ENCODE results near the gene PRKAG2.
A peak's percentile ranks its signal among the peaks of the same experiment; 100 is the strongest.
"Not testable (repeated sequence)": the region's sequence is repeated elsewhere in the genome, so short reads cannot be mapped to it uniquely, and the experiment has no call there.

Gene PRKAG2

DNA sequence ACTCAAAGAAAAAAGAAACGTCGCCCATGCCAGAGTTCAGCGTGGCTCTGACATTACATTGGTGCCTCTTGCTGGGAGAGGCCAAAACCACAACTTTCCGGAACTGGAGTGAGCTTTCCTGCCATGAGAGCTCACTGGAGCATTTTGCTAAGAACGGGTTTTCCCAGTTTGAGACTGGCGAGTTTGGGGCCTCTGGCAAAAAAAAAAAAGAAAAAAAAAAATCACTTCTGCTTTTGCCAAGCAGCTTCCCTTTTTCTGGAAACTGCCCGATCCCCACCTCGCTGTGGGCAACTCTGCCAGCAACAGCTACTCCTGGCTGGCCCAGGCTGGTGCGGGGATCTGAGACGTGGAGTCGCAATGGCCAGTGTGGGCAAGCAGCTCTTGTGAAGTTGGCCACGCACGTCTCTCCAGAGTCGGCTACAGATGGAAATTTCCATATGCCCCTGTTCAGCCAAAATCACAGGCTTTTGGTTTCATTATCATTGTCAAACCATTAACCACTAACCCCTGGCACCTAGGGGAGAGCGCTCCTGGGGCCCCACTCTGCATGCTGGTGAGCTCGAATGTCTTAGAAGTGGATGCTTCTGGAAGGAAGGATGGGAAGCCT is 25.7 kb downstream of the PRKAG2 start:
- DNase-seq (ENCODE audit: low read depth, low spot score) = peak; percentile 39

DNA sequence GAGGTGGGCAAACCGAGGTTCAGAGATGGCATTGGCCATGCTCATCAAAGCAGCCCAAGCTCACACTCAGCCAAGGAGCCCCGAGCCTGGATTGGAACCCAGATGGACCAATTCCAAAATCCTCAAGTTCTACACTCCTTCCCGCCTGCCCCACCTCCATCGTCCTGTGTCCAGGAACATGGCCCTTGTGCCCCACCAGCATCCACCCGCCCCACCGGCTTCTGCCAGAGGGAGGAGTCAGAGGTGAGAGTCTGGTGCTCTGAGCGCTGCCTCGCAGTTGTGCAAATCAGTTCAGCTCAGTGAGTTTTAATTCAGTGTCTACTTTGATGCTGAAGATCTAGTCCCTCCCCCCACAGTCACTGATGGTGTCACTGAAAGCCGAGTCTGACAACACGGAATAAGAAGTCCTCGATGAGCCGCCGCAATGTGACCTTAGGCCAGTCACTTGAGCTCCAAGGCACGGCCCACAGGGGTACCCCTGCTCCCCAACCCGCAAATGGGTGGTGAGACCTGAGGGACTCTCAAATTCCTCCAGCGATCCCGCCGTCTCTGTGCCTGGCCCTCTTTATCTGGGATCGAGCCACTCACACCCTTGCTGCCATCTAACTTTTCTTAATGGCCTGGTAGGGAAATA is 26.3 kb downstream of the PRKAG2 start:
- DNase-seq (ENCODE audit: low read depth, low spot score) = no peak

DNA sequence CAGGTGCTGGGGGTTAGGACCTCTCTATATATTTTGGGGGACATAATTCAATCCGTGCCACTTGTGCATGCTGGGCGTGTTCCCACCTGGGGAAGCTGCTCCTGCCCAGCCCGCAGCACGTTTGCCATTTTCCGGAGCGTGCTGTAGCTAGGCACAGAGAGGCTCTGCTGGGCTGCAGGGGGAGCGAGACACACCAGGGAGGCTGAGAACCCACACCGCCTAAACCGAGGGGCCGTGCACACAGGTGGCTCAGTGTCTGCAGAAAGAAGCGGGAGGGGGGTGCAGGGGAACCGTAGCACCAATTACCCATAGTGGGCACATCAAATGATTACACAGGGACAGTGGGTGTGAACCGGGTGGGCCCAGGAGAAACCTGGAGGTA is 27.0 kb downstream of the PRKAG2 start:
- no peak for DNase-seq (ENCODE audit: low read depth, low spot score)

DNA sequence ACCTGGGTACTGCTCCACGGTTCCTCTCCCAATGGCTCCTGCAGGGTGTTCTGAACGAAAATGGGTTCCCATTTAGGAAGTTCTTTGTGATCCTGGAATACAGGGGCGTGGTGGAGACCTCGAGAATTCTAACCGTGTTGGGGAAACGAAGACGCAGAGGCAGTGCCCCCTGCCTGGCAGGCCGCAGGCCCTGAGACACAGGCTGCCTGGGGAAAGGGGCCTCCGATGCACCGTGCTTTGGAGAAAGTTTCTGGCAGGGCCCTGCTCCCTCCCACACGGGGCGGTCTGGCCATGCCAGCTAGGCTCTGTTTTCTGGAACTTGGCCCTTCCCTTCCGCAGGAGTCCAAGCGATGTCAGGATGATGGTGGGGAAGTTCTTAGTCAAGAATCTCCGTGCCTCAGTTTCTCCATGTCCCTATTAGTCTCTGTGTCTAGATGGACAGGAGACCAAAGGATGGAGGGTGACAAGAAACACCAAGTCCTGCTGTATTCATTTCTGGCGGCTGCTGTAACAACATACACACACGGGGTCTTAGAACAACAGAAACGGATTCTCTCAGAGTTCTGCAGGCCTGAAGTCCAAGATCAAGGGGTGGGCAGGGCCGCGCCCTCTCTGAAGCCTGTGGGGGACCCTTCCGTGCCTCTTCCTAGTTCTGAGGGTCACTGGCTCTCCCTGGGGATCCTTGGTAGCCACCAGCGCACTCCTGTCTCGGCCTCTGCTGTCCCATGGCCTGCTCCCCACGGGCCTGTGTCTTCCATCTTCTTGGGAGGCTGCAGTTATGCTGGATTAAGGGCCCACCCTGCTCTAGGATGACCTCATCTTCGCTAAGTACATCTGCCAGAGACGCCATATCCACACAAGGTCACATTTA is 27.7 kb downstream of the PRKAG2 start:
- no peak for DNase-seq (ENCODE audit: low read depth, low spot score)

DNA sequence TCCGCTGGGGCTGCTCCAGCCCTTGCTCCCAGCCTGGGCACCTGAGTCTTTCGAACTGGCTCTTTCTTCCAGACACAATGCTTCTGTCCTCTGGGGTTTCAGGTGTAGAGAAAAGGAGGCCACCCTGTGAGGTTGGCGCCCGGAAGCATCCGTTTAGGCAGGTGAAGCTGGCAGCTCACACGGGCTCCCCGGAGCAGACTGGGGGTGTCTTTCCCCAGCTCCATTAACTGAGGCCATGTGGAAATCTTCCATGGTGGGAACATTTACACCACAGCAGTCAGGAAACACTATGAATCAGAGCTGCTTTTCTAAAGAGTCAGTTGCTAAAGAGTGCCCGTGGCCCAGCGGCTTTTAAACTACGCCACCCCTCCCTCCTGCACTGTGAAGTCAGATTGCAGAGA is 29.2 kb downstream of the PRKAG2 start:
- peak; percentile 57 for DNase-seq (ENCODE audit: low read depth, low spot score)

DNA sequence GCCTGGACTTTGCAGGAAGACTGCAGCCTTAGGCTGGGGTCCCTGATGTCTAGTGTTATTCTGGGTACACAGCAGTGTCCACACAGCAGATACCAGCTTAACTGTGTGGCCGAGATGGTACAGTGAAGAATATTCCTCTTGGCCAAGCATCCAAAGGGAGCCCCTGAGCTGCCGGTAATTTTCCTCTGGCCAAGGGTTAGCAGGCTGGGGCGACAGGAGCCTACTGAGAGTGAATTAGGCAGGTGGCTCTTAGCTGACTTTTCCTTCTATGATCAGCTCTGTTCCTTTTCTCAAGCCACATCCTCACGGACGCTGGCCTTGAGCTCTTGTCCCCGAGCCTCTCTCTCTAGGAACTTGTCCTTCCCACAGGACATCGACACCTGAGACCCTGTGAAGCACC is 29.8 kb downstream of the PRKAG2 start:
- no peak for DNase-seq (ENCODE audit: low read depth, low spot score)

DNA sequence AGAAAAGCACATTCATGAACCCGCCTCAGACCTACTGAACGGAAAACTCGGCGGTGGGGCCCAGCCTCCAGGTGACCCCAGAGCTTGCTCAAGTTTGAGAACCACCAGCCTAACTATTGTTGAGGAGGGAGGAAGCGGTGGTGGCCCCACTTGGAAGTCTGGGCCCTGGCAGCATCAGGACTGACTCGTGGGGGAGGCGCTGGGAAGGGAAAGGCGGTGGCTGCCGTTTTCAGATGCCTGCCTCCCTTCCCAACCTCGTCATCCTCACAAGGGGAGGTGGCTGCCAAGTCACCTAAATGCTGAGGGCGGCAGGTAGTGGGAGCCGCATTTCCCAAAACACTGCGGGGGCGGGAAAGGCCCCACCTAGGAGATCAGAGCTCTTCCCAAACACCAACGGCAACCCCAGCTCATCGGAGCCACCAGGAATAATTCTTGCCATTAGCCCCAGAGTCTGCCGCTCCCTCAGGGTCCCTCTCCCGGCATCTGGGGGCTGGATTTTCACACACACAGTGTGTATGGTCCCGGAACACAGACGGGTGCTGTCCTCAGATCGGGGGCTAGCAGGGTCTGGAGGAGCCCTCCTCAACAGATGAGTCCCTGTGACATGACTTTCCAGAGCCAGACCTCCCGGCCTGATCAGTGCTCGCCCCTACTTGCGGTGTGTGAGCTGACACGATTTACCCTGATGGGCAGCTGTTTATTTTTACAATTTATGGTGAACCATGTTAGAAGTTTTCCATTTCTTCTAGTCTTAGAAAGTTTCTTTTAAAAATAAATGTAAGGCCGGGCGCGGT is 31.3 kb downstream of the PRKAG2 start:
- no peak for DNase-seq (ENCODE audit: low read depth, low spot score)

DNA sequence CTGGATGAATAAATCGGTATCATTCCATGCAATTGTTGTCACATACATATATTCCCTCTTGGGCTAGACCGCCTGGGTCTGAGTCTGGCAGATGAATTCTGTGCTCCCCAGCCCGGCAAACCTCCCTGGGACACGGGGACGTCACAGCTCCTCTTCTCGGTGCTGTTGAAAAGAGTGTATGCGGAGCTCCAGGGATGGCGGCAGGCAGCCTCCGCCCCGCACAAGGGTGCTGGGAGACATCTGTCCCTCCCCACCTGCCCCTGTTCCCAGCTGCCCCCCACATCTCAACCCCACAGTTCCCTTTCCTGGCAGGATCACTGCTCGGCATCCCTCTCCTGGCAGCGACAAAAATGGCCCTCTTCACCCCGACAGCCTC is 32.1 kb downstream of the PRKAG2 start:
- no peak for DNase-seq (ENCODE audit: low read depth, low spot score)

DNA sequence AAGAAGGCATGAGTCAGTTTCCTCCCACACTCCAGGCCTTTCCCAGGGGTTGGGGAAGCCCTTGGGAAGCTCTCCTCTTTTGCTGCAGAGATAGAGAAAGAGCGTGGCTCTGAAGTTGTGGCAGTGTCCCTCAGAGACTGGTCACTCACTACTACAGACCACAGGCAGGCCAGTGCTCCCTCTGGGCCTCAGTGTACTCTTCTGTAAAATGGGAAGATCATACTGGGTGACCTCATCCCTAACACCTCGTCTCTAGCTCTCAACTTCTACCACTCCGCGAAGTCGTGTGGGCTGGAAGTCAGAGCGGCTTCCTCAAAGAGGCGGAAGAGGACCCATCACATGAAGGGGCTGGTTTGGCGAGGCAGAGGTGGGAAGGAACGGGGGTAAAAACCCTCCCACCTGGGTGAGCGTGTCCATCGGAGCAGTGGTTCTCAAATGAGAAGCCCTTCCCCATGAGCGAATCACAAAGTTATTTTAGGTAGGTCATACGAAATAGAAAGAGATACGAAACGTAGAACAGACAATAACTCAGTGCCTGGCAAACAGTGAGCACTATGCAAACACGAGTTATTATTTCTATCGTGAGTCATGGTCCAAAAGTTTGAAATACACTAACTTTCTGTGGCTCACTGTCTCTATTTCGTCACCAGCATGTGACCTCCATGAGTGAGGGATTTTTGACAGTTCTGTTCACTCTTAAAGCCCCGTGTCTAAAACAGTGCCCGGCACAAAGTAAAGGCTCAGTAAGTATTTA is 32.7 kb downstream of the PRKAG2 start:
- peak; percentile 68 for DNase-seq (ENCODE audit: low read depth, low spot score)

DNA sequence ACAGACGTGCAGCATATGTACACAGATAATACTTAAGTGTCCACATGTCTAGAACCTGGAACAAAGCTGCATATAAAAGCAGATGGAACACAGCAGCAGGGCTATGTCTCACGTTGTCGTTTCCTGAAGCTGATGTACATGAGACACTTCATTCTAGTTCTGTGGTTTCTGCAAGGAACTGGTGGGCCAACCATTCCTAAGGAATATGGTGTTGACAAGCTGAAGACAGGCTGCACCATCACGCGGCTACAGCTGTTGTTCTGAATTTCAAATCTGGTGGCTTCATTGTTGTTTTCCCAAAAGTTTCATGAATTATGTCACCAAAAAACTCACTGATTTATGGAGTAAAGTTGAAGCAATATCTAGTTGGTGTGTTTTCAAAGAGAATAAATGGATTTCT is 33.7 kb downstream of the PRKAG2 start:
- no peak for DNase-seq (ENCODE audit: low read depth, low spot score)

DNA sequence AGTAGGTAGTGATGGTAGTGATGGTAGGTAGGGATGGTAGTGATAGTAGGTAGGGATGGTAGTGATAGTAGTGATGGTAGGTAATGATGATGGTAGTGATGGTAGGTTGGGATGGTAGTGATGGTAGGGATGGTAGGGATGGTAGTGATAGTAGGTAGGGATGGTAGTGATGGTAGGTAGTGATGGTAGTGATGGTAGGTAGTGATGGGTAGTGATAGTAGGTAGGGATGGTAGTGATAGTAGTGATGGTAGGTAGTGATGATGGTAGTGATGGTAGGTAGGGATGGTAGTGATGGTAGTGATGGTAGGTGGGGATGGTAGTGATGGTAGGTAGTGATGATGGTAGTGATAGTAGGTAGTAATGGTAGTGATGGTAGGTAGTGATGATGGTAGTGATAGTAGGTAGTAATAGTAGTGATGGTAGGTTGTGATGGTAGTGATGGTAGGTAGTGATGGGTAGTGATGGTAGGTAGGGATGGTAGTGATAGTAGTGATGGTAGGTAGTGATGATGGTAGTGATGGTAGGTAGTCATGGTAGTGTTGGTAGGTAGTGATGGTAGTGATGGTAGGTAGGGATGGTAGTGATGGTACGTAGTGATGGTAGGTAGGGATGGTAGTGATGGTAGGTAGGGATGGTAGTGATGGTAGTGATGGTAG is 35.4 kb downstream of the PRKAG2 start:
- DNase-seq (ENCODE audit: low read depth, low spot score) = not testable (repeated sequence)

DNA sequence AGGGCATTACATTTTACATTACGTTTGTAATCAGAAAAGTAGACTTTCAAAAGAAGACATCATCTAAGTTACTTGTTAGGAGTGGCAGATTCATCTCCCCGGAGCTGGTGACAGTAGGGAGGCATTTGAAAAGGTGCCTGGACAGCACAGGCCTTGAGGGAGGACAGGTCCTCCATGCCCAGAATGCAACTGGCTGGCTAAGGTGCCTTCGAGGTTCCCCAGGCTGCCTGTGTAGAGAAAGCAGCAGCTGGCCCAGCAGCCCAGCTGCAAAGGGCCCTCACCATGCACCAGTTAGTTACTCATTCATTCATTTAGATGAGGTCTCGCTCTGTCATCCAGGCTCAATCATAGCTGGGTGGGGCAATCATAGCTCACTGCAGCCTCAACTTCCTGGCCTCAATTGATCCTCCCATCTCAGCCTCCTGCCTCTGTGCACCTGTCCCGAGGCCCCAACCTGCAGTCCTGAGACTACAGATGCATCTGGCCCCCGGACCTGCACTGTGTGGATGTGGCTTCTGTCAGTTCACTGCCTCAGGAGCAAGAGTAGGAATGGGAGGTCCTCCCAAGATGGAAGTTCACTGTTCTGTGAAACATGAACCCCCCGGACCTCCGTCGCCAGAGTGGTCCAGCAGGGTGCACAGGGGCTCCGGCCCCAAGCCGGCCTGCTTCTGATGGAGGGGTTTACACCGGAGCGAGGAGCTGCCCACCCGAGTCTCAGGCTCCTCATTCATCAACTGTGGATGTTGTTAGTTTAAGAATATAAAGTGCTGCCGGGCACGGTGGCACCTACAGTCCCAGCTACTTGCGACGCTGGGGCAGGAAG is 36.6 kb downstream of the PRKAG2 start:
- DNase-seq (ENCODE audit: low read depth, low spot score) = no peak

DNA sequence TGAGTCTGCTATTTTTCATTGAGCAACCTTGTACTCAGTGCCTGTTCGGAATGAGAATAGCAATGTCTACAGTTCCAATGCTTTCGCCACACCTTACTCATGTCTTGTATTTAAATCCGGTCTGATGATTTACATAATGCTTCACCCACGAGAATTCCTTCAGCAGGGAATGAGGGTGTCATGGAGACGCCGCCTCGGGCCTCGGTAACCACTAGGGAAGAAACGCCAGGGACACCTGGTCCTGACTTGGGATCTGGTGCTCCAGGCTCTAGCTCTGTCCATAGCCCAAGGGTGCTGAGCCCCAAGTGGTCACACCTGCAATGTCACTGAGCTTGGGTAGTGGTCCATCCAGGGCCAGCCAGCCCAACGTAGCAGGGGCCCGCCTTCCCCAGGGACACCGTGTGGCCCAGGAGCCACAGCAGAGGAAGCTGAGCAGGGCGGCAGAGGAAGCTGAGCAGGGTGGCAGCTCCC is 37.4 kb downstream of the PRKAG2 start:
- DNase-seq (ENCODE audit: low read depth, low spot score) = no peak

DNA sequence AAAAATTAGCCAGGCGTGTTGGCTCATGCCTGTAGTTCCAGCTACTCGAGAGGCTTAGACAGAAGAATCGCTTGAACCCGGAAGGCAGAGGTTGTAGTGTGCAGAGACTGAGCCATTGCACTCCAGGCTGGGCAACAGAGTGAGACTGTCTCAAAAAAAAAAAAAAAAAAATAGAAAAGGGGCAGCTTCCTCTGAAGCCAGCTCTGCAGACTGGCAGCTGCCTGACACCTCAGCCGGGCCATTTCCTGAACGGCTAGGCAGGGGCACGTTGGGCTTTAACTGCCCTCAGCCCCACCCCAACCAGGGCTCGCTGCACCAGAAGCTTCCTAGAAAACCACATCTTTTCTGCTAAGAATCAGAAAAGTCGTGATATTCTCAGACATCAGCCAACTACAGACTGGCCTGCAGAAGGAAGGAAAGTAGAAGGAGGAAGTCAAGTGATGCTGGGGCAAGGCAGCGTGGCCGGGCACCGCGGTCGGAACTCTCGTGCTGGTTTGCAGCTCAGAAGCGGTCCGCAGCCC is 38.0 kb downstream of the PRKAG2 start:
- DNase-seq (ENCODE audit: low read depth, low spot score) = no peak

DNA sequence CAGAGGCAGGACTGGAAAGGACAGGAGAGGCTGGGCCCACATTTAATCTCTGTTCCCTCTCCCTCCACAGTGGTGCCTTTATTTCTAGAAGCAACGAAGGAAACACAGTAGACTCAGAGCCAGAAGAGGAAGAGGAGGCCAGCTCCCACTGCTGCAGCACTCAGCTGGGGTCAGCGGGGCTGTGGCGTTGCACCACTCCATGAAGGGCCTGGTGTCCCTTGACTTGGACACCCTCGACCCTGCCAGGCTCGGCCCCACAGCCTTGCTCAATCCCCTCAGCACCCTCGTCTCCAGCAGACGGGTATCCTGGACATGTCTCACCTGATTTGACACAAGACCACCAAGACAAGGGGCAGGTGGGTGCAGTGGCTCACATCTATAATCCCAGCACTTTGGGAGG is 38.8 kb downstream of the PRKAG2 start:
- no peak for DNase-seq (ENCODE audit: low read depth, low spot score)

DNA sequence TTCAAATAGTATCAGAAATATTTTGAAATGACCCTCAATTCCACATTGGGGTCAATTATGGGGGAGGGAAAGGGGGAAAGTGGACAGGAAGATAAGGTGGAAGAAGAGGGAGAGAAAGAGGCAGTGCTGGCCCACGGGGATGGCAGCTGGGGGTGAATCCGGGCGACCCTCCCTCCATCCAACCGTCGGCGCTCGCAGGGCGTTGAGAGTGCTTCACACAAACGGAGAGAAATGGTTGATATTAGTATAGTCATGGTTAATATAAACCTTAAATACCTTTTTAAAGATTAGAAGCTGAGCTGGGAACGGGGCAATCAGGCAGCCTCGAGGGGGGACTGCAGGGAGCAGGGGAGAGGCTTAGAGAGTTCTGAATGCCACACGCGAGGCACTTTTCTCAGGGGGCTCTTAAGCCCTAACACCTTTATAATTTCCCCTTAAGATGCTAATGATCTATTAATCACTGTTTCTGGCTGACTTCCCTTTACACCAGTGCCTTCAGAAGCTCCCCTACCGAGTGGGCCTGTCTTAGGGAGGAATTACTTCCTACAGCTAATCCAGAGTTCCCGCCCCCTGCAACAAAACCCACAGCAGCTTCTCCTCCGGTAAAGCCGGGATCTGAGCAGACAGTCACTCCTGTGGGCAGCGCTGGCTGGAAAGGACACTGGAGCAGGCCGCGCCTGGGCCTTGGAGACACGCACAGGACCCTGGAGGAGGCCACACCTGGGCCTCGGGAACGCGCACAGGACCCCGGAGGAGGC is 39.5 kb downstream of the PRKAG2 start:
- peak; percentile 54 for DNase-seq (ENCODE audit: low read depth, low spot score)

DNA sequence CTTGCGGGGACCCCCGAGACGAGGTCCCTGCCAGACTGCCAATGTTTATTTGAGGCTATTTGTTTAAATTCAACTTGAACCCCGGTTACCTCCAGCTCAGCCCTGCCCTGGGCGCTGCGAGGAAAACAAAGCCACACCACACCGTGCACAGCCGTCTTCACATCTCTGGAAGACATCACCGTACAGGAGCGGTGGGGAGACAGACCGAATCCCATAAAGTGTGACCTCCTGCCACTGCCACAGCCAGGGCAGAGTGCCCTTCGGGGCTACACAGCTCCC is 40.0 kb downstream of the PRKAG2 start:
- DNase-seq (ENCODE audit: low read depth, low spot score) = no peak

DNA sequence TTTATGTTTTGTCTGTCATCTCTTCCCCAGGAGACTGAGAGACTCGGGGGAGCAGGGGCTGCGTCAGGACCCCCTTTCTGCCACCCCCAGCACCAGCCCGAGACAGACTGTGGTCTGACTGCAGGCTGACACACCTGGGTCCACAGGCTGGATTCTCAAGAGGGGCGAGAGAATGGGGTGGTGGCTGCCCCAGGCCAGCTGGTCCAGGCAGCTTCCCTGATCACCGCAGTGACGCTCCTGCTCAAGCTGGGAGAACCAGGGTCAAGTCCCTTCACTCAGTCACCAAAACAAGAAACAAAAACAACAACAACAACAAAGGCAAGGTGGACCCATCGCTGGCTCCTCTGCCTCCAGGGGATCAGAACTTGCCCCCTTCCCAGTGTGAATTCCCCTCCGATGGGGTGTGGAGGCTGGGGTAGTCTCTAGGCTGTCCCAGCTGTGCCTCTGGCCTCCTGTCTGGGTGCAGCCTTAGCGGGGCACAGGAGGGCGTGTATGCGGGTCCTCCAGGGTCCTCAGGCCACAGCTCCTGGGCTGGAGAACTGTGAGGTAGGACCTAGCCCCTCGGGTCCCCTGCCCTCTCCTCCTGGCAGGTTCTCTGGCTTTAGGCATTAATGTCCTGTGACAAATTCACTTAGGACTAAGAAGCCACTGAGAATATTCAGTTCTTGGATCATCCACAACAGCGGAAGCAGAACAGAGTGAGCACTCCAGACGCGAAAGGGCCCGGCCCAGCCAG is 40.6 kb downstream of the PRKAG2 start:
- no peak for DNase-seq (ENCODE audit: low read depth, low spot score)
